HL-60 (cell line): ENCODE data around the gene TGFBR3.

ENCODE experiments used
- POLR2AphosphoS5 ChIP-seq: IDR thresholded peaks from 2 replicates; pipeline ENCODE4 v1.6.1; 2012; ENCODE audit warnings: low read depth
- SPI1 ChIP-seq: IDR thresholded peaks from 2 replicates; pipeline ENCODE4 v1.6.1; 2012; ENCODE audit warnings: low read depth, mild to moderate bottlenecking, borderline replicate concordance
- TF ChIP-seq, protein P1 (sequence below): IDR thresholded peaks from one replicate; pipeline ENCODE4 v1.5.1; 2011; ENCODE audit warnings: low read length, control low read depth, inconsistent platforms; ENCODE audit not compliant: insufficient read depth

- TF ChIP-seq, protein P1, sequence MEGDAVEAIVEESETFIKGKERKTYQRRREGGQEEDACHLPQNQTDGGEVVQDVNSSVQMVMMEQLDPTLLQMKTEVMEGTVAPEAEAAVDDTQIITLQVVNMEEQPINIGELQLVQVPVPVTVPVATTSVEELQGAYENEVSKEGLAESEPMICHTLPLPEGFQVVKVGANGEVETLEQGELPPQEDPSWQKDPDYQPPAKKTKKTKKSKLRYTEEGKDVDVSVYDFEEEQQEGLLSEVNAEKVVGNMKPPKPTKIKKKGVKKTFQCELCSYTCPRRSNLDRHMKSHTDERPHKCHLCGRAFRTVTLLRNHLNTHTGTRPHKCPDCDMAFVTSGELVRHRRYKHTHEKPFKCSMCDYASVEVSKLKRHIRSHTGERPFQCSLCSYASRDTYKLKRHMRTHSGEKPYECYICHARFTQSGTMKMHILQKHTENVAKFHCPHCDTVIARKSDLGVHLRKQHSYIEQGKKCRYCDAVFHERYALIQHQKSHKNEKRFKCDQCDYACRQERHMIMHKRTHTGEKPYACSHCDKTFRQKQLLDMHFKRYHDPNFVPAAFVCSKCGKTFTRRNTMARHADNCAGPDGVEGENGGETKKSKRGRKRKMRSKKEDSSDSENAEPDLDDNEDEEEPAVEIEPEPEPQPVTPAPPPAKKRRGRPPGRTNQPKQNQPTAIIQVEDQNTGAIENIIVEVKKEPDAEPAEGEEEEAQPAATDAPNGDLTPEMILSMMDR, result no peak
- TF ChIP-seq POLR2AphosphoS5, result no peak
- TF ChIP-seq SPI1, result no peak
Measured at GRCh38 chr1:91704746-91705145, 181.2 kb downstream of the TGFBR3 start.
